ENCODE measurements around the gene SFT2D3.

SFT2D3 gene

DNA sequence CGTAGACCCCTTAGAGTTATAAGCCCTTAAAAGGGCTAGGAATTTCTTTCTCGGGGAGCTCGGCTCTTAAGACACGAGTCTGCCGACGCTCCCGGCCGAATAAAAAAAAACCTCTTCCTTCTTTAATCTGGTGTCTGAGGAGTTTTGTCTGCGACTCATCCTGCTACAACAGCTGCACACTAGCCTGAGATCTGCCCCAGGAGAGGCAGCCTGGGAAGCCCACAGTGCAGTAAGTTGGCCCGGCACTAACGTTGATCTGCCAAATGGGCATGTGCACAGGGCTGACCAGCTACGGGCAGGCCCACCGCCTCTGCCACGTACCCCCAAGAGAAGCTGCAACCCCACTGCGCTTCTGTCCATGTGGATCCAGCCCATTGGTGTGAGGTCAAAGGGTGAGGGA is 17.5 kb upstream of the SFT2D3 start:
- no peak for DNase-seq

DNA sequence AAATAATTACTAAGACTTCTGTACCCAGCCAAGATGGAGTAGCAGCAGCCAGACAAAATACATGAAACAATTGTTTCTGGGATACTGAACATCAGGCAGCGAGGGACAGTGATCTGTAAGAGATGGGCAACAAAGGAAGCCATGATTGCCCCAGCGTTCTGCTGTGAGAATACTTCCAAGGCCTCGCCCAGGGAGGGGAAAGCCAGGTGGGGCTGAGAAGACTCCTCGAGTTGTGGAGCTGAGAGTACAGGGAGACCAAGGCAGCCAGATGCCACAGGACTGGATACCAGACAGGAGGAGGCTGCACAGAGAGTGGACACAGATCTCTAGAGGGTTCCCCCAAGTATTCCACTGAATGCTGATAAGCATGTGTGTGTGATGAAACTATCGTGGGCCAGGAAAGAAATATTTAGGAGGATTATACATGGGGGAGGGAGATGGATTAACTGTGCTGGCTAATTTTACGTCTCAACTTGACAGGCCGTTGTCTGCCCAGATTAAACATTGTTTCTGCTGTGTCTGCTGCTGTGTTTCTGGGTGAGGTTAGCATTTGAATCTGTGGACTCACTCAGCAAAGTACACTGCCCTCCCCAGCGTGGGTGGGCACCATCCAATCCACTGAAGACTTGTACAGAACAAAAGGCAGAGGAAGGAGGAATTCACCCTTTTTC is 15.8 kb upstream of the SFT2D3 start:
- DNase-seq = no peak

DNA sequence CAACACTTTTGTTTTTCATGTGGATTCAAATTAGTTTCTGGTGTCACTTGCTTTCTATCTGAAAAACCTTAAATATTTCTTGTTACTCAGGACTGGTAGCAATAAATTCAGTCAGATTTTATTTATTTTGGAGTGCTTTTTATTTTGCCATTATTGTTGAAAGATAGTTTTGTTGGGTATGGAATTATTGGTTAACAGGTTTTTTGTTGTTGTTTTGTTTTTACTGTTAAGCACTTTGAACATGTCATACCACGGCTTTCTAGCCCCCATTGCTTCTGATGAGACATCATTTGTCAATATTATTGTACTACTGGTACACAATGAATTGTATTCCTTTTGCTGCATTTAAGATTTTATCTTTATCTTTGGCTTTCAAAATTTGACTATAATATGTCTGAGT is 12.9 kb upstream of the SFT2D3 start:
- no peak for DNase-seq

DNA sequence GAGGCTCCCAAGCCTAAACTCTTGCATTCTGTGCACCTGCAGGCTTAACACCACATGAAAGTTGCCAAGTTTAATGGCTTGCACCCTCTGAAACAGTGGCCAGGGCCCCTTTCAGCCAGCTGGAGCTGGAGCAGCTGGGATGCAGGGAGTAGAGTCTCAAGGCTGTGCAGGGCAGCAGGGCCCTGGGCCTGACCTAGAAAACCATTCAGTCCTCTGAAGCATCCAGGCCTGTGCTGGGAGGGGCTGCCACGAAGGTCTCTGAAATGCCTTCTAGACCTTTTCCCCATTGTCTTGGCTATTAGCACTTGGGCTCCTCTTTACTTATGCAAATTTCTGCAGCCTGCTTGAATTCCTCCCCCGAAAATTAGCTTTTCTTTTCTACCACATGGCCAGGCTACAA is 10.6 kb upstream of the SFT2D3 start:
- no peak for DNase-seq

DNA sequence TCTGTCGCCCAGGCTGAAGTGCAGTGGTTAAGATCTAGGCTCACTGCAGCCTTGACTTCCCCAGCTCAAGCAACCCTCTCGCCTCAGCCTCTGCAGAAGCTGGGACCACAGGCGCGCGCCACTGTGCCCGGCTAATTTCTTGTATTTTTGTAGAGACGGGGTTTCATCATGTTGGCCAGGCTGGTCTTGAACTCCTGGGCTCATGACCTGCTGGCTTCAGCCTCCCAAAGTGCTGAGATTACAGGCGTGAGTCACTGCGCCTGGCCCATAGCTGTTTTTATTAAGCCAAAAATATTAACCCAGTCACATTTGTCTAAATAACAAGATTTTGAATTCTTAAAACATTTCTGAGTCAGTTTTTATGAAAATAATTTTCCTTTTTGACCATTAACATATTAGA is 6.3 kb upstream of the SFT2D3 start:
- no peak for DNase-seq

GRCh38 chr2:127695491-127696472 is 5.5 kb upstream of the SFT2D3 start:
- no peak for DNase-seq

- no peak for DNase-seq
These were observed 3.7 kb upstream of the SFT2D3 start for GRCh38 chr2:127697482-127698180.

DNA sequence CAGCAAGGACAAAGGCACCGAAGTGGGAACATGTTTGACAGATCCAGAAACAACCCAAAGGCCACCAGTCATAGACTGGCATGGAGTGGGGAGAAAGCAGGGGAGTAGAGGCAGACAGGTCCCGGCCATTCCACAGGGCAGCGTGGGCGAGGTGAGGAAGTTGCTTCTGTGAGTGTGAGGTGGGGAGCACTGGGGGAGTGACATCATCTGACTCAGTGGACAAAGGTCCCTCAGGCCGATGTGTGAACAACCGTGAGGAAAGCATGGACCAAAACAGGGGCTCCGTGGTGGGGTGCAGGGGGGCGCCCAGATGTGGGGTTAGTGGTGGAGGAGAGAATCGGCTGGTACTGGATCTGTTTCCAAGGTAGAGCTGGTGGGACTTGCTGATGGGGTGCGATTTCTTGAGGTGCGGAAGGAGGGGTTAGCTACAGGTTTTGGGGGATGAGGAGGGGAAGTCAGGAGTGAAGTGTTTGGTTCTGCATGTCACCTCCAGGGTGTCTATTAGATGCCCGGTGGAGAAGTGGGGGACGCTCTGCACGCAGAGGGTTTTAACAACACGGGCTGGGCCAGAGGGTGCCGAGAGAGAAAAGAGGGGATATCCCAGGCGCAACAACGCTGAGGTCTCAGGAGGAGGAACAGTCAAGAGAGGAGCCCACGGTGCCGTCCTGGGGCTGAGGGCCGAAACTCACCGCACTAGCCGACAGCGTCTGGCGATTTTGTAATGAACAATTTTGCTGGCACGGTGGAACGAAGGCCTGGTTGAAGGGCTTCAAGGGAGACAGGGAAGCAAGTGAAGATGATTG is 2.5 kb upstream of the SFT2D3 start:
- DNase-seq = no peak

DNA sequence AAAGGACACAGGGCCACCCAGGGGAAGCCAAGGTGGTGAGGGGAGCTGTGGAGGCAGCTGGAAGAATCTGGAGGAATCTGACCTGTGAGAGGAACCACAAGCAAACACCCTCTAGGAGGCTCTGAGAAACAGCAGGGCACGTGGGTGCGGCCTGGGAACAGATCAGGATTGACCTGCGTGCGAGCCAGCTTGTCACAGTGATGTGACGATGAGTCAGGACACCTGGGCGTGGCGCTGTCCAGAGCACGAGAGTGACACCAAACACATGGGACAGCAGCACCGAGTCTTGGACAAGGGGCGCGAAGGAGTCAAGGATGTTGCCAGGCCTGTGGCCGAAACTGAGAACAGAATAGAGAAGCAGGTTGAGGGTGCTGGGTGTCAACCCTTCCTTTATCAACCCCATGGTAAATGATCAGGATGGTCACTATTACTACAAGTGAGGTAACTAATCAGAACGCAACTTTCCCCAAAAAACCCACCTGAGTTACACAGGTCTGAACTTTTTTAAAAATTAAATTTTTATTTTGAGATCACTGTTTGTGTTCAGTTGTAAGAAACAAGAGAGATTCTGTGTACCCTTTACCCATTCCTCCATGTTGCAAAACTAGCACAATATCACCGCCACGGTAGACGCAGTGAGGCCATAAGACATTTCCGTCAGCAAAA is 637 bp upstream of the SFT2D3 start:
- no peak for DNase-seq

DNA sequence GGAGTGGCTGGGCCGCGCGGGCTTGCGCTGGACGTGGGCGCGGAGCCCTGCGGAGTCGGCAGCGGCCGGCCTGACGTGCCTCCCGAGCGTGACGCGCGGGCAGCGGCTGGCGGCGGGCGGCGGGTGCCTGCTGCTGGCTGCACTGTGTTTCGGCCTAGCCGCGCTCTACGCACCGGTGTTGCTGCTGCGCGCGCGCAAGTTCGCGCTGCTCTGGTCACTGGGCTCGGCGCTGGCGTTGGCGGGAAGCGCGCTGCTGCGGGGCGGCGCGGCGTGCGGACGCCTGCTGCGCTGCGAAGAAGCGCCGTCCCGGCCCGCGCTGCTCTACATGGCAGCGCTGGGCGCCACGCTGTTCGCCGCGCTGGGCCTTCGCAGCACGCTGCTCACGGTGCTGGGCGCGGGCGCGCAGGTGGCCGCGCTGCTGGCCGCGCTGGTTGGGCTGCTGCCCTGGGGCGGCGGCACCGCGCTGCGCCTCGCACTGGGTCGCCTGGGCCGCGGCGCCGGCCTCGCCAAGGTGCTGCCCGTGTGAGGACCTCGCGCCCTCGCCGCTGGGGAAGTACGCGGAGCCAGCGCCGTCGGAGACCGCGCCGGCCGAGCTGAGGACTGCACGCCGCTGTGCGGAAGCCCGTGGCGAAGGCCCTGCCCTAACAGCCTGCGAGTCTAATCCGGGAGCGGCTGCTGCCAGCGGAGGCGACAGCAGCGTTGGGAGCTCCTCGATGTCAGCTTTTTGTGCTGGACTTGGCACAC is 526 bp downstream of the SFT2D3 start:
- DNase-seq = peak; percentile 72

- no peak for DNase-seq
These were observed 1.2 kb downstream of the SFT2D3 start for GRCh38 chr2:127702395-127703009.

GRCh38 chr2:127703282-127703681 is 2.0 kb downstream of the SFT2D3 start:
- no peak for DNase-seq

- no peak for DNase-seq
These were observed 3.5 kb downstream of the SFT2D3 start for GRCh38 chr2:127704641-127705390.

DNA sequence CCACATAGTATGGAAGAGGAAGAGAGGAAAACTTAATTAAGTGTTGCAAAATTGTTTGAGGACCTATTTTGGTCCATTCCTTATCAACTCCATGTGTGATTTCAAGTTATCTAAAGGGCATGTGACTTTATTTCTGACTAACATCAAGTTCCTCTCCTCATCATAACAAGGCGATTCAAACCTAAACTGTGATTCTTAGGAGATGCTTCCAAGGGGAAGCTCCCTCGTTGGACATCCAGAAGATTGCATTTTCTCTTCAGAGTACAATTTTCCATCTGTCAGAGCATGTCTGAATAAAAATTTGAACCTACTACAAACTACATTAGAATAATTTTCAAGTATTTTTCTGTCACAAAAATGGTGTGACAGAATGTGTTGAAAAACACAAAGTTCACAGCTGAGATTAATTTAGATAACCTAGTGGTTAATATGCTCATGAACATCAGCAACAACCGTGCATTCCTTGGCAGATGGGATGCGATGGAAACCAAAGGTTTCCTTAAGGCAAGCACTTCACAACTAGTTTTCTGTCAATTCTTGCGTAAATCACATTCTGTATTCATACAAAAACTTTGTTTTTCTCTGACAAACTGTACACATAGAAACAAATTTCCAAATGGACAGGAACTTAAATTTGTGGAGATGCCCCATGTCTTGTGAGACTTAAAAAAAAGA is 4.2 kb downstream of the SFT2D3 start:
- DNase-seq = no peak

DNA sequence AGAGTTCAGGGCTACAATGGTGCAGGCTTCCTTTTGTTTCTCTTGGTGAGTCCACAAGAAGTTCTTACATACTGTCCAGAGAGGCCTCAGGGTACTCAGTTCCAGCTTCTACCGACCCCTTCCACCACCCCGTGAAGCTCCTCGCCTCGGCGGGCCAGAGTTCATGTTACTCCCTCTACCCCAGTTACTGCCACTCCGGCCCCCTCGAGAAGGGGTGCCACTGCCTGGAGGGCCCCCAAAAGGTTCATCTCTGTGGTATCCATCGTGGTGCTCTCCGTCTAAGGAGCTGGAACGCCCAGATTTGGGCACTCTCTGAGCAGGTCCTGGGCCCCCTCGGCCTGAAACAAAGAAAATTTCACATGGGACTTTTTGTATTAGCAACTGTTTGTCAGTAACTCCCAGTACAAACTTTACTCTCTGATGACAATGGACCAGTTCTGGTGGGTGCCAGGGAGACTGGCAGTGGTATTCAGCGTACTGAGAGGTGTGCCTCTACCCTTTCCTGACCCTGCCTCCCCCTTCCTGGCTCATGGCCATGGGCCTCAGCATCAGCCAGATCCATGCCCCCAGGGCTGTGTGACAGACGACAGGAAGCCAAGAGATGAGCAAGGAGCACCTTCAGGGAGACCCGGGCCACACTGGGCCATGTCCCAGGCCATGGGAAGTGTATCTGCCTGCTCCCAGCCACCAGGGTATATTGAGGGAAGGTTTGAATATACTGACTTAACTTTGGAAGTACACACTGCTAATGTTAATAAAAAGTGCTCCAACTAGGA is 5.1 kb downstream of the SFT2D3 start:
- no peak for DNase-seq

- no peak for DNase-seq
These were observed 6.8 kb downstream of the SFT2D3 start for GRCh38 chr2:127707890-127708648.

DNA sequence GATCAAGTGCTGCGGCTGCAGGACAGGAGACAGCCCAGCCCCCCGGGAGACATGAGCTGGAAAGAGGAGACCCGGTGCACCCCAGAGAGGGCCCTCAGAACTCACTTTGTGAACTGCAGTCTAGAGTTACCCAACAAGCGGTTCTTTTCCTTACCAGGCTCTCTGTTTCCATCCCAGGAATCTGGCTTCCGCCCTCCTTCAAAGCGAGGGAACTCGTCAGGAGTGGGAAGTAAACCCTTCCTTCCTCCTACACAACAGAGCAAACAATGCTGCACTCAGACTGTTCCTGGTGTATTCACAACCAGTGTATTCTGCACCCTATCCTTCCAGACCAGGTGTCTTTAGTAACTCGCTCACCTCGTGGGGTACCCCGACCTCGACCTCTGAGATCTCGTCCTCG is 8.0 kb downstream of the SFT2D3 start:
- DNase-seq = no peak

DNA sequence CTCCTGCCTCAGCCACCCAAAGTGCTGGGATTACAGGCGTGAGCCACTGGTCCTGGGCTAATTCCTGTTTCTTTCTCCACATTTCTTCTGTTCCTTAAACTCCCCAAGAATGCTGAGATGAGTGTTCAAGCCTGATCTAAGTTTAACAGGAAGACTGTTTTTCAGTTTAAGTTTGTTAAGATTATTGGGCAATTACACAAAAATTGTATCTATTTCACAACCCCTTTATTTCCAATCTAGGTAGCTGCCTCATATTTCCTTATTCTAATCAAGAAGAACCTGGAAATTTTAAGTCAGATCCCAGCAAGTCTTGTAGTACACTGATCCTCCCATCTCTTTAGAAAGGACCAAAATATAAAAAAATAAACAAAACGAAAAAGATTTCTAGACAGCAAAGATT is 11.7 kb downstream of the SFT2D3 start:
- DNase-seq = no peak

Measured in NCI-H526 treated with DMSO at 0.1 percent for 48 hours (cell line).